COLO668 (cell line): ENCODE data around the gene VPS33A.
A peak's percentile ranks its signal among the peaks of the same experiment; 100 is the strongest.
"Not testable (repeated sequence)": the region's sequence is repeated elsewhere in the genome, so short reads cannot be mapped to it uniquely, and the experiment has no call there.

Experiments used
- DNase-seq: peaks from one replicate; lab custom pipeline; 2025; ENCODE audit not compliant: unreplicated experiment; lab: John Stamatoyannopoulos, UW

The VPS33A gene

DNA sequence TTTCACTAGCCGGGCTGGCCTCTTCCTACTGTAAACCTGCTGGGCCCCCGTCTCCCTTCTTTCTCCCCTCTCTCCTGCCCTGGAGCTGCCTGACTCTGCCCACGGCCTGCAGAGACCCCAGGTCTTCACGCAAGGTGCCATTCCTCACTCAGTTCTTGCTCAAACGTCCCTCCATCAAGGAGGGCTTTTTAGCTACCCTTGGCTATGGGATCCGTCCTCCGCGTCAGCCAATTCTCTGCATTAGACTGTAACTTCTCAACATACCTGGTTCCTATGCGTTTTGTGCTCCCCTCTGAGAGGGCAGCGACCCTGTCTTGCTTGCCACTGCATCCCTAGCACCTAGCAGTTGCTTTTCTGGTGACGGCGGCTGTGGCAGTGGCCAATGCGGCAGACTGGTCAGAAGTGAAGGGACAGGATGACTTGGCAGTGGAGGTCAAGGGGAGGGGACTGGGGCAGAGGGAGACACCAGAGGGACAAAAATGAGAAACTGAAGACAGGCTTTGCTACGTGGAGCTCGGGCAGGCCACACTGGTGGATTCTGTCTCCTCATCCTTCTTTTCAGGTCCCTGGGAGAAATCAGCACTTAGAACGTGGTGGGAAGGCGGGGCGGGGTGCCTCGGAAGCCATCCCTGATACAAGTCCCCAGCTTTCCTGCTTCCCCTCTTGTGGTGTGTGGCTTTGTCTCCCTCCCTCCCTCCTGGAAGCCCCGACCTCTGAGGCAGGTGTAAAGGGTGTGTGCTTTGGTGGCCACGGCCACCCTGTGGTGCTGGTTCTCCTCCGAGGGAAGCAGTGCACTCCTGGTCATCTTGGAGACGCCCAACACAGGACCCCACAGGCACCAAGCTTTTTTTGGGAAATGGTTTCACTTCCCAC, 61.0 kb downstream of the VPS33A start:
- no peak for DNase-seq

DNA sequence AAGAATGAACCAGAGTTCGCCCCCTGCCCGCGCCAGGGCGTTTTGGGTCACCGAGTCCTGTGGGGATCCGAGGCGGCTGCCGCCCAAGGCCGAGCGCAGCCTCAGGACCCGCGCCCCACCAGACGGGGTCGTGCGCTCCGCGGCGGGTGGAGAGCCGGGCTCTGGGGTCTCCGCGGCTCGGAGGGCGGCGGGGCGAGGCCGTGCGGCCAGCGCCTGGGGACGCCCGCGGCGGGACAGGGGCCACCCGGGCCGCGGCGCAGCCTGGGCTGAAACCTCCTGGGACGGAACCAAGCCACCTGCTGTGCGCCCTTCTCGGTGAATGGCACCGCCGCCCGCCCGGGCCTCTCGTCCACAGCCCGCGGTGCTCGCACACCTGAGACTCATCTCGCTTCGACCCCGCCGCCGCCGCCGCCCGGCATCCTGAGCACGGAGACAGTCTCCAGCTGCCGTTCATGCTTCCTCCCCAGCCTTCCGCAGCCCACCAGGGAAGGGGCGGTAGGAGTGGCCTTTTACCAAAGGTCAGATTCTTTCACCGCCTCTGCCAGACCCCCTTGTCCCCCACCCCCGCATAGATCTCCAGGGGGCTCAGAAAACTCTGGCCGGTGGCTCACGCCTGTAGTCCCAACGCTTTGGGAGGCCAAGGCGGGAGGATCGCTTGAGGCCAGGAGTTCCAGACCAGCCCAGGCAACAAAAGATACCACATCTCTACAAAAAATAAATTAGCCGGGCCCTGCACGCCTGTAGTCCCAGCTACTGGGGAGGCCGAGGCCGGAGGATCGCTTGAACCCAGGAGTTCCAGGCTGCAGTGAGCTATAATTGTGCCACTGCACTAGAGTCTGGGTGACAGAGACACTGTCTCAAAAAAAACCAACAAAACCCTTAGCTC, 61.9 kb downstream of the VPS33A start:
- peak; percentile 58 for DNase-seq

DNA sequence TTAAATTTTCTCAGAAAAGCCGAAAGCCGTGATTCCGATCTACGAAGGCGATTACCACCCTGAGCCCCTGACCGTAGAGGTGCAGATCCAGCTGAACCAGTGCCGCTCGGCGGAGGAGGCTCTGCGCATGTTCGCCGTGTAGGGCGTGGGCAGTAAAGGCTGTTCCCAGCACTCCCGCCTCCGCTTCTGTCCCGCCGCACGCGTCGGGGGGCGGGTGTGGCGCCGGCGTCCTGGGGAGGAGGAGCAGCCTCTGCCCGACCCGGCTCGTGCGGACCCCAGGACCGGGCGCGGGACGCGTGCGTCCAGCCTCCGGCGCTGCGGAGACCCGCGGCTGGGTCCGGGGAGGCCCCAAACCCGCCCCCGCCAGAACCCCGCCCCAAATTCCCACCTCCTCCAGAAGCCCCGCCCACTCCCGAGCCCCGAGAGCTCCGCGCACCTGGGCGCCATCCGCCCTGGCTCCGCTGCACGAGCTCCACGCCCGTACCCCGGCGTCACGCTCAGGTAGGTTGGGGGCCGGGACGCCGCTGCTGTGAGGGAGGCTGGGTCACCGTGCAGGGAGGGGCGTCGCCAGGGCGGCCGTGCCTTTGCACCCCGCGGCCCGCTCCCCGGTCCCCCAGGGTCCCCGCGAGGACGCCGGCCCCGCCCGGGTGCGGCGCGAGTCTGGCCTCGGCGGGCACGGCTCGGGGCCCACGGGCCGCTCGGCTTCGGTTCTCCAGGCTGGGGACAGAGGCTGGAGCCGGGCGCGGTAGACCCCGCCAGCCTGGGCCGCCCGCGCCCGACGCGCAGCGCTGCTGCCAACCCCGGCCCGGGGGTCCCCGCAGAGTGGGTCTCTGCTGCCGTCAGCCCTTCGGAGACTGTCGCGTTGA, 62.8 kb downstream of the VPS33A start, which contains the start of gene B3GNT4:
TSS of gene B3GNT4 (plus strand) at position 409 of the 866 bp plus-strand sequence. CDS start 910 bp downstream, outside the sequence.
- DNase-seq = peak; percentile 78

- not testable (repeated sequence) for DNase-seq
These were observed 63.5 kb downstream of the VPS33A start for GRCh38 chr12:122202811-122203210.

- no peak for DNase-seq
These were observed 64.3 kb downstream of the VPS33A start for GRCh38 chr12:122202017-122202416.

DNA sequence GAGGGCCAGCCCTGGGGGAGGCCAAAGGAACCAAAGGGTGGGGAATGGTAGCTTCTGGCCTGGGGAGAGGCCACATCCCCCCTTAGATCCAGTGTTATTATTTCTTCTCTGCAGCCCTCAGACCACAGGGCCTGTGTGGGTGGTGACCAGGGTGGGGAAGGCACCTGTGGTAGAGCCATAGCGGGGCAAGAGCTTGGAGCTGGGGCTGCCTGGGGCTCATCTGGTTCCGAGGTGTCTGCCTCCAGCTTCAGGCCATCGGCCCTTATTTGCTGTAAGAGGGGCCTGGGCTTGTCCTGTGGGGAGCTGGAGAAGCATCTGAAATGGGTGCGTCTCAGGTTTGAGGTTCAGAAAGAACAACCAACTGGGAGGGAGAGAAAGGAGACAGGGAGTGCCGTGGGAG, 64.9 kb downstream of the VPS33A start:
- DNase-seq = no peak

GRCh38 chr12:122200541-122201175, 65.6 kb downstream of the VPS33A start:
- no peak for DNase-seq

DNA sequence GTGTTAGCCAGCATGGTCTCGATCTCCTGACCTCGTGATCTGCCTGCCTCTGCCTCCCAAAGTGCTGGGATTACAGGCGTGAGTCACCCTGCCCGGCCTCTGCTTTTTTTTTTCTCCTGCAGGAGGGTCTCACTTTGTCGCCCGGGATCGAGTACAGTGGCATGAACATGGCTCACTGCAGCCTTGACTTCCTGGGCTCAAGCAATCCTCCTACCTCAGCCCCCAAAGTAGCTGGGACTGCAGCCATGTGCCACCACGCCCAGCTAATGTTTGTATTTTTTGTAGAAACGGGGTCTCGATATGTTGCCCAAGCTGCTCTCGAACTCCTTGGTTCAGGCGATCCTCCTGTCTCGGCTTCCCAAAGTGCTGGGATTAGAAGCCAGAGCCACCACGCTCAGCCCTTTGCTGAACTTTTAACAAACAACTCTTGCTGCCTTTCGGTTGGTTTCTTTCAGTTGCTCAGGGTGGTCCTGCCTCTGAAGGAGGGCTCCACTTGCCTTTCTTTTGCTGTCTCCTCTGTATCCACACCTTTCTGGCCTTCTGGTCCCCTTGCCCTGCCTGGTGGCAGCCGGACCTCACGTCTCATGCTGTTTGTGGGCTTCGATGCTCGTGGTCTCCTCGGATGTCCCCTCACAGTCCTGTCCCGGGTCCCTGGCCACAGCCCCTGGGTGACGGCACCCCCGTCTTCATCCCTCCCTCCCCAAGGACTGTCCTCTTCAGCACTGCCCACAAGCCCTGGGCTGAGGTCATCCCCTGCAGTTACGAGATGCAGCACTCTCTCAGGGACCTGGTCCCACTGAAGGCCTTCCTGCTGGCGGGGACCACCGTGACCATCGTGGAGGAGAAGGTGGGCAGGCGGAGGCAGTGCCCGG, 66.6 kb downstream of the VPS33A start:
- DNase-seq = no peak

DNA sequence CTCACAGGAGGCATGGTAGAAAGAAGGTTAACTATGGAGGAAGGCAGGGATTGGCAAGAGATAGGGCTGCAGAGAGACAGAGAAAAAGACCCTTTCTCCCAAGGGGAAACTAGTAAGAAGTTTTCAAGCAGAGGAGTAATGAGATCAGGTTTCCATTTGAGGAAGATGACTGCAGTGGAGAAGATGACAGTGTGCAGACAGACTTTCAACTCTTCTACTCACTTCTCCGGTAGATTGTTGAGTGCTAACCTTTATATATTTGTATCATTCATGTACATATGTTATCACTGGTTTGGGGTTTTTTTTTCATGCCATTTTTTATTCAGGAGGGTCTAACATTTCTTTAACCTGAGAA, 68.7 kb downstream of the VPS33A start:
- no peak for DNase-seq

- no peak for DNase-seq
These were observed 70.9 kb downstream of the VPS33A start for GRCh38 chr12:122195405-122195804.

DNA sequence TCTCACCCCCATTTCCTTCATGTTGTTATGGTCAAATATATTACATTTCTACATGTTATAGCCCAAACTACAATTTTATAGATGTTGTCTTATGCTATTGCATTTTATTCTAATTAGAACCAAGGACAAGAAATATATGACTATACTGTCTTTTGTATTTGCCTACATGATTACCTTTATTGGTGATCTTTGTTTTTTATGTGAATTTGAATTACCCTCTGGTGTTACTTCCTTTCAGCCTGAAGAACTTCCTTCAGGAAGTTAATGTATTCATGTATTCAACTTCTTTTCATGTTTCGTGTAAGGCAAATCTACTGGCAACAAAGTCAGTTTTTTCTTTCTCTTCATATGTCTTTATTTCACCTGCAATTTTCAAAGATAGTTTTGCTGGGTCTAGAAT, 71.5 kb downstream of the VPS33A start:
- no peak for DNase-seq

DNA sequence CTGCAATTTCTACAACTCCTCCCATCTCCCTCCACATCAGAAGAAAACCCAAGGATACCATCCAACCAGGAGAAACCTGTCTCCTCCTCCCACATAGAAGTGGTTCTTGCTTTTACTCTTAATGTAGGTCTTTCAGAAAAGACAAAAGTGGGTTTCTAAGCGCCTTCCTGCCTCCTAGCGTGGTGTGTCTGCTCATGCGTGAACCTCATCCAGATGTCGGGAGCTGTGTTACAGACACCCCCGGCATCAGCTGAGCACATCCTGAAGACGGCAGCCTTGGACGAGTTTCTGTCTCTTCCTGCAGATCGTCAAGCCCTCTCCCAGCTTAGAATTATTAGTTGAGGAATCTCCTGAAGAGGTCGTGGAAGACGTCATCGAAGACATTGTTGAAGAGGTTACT, 73.9 kb downstream of the VPS33A start:
- DNase-seq = no peak

DNA sequence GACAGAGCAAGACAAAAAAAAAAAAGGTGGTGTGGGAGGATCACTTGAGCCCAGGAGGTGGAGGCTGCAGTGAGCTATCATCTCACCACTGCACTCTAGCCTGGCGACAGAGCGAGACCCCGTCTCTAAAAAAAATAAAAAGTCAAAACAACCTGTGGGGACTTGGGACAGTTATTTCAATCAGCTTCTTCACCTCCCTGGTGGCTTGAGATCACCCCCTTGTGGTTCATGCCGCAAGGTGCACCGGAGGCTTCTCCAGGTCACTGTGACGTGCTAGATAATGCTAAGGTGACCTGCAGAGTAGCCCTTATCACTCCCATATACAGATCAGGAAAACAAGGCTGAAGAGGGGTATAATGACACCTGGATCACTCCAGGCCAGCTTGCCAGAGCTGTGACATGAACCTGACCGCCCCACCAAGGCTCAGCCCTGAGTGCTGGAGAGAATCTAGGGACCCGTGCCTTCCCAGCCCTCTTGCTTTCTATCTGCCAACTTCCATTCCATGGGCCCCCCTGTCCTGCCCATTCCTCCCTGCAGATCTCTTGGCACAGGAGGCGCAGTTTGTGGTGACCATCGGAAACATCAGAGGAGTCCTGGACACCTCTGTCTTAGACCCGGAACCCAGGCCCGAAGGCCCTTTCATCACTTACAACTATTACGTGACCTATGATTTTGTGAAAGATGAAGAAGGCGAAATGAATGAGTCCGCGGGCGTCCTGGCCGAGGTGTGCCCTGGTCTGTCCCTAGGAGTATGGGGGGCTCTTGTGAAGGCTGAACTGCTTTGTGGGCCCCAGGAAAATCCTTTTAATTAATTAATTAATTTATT, 75.2 kb downstream of the VPS33A start:
- peak; percentile 68 for DNase-seq

DNA sequence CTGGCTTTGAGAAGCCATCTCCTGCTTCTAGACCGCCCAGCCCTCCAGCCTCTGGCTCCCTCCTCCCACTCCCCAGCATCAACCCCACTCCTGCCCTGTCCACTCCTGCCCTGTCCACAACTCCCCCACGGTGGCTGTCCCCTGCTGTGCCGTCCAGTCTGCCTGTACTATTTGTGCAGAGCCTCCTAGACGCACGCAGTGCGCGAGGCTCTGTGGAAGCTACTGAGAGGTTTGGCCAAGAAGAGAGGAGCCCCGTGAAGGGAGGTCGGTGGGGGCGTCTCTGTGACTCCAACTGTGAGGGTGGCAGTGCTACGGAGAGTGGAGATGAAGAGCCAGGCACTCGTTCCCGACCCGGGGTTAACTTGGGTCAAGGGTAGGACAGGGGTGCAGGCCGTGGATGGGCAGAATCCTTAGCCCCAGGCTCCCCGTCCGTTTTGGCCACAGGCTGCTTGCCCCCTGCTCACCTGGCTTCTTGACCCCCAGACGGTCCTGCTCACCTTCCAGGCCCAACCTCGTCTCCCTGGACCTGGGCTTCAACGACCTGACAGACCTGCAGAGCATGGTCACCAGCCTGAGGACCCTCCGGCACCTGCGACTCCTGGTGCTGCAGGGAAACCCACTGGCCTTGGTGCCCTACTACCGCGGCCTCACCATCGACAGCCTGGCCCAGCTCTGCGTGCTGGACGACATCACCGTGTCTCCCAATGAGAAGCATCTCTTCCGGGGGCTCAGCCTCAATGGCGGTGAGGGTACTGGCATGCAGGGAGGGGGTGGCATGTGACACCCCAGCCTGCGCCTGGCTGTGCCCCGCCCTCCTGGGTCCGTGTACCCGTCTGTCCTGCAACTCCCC, 76.4 kb downstream of the VPS33A start:
- DNase-seq = no peak

DNA sequence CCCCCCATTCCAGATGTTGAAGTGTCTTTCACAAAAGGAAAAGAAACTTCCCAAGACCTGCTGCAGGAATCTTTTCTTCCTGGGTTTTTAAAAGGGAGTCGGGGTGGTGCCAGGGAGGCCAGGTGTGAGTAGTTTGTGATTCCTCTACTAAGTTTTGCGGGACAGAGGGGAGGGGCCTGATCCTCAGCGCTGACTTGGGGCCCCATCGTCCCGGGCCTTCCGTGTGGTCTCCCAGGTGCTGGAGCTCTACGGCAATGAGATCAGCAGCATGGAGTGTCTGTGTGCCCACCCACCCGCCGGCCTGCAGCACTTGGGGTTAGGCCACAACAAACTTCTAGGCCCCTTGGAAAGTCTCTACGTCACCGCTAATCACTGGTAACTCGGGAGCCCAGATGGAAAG, 78.8 kb downstream of the VPS33A start:
- DNase-seq = no peak

DNA sequence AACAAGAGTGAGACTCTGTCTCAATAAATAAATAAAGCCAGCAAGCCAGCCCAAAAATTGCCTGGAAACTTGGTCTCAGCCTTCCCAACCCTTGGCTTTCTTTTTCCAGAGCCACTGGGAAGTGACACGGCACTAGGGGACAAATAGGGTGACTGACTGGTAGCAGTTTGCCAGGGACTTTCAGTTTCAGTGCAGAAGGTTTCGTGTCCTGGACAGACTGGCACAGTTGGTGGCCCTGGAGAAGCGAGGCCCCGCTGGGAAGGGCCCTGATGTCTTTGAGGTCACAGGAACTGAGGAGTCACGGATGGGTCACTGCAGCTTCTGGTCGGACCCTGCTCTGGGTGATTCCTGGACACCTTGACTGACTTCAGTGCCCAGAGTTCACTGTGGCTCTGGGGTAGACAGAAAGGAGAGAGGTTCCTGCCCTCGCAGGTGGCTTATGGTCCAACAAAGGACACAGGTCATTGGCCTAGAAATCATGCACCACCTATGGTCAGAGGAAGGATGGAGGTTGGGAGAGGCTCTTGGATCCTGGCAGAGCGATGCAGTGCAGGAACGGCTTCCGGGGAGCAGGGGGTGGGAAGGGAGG, 80.7 kb downstream of the VPS33A start:
- no peak for DNase-seq

DNA sequence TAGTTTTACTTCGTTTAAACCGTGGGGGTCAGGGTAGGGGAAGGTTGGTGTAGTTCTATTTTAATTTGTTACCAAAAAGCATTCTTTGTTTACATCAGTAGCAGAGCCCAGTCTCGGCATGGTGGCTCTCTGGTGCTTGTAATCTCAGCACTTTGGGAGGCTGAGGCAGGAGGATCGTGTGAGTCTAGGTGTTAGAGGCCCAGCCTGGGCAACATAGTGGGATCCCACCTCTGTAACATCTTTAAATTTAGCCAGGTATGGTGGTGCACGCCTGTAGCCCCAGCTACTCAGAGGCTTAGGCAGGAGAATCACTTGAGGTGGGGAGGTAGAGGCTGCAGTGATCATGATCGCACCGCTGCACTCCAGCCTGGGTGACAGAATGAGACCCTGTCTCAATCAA, 81.2 kb downstream of the VPS33A start:
- DNase-seq = no peak
